ES-I3 (cell line): ENCODE data around the gene ZFHX2.
"Not testable (repeated sequence)": the region's sequence is repeated elsewhere in the genome, so short reads cannot be mapped to it uniquely, and the experiment has no call there.

Experiments used
- H3K36me3 ChIP-seq: 2 replicates; pipeline ENCODE4 v1.6.1; 2013; ENCODE audit warnings: mild to moderate bottlenecking, low read length, control low read depth, moderate library complexity; ENCODE audit not compliant: insufficient read depth
- H3K4me1 ChIP-seq: 2 replicates; pipeline ENCODE4 v1.6.1; 2013; ENCODE audit warnings: mild to moderate bottlenecking, control low read depth, low read length; ENCODE audit not compliant: insufficient read depth
- H3K9ac ChIP-seq: 2 replicates; pipeline ENCODE4 v1.6.1; 2013; ENCODE audit warnings: low read depth, mild to moderate bottlenecking, low read length, moderate library complexity
- H3K9me3 ChIP-seq: 2 replicates; pipeline ENCODE4 v1.6.1; 2013; ENCODE audit warnings: mild to moderate bottlenecking, low read length, moderate library complexity; ENCODE audit not compliant: control insufficient read depth, insufficient read depth

Gene ZFHX2

GRCh38 chr14:23551266-23552028, at the start of gene ZFHX2:
Gene ZFHX2 (minus strand): TSS chr14:23551765. CDS start chr14:23535325, 16,440 bp downstream.
- no peaks in the 10 kb centered on the region for H3K9me3 ChIP-seq
- no peaks in the 10 kb centered on the region for H3K36me3 ChIP-seq
- H3K4me1 ChIP-seq = peaks cover 34% of the 10 kb centered on the region
- peak within 1 kb of the TSS; percentile 86 for H3K9ac ChIP-seq

GRCh38 chr14:23600806-23601205, 49.2 kb upstream of the ZFHX2 start:
- H3K36me3 ChIP-seq = no peaks in the 10 kb centered on the region

GRCh38 chr14:23600322-23600707, 48.8 kb upstream of the ZFHX2 start:
- Histone ChIP-seq H3K9me3 (no peaks in the 10 kb centered on the region; the same call in 1 of the 2 replicates), H3K4me1 (no peaks in the 10 kb centered on the region), H3K9ac (no peak overlapping the region), H3K36me3 (no peaks in the 10 kb centered on the region)

More at GRCh38 chr14:23600806-23601205, 49.2 kb upstream of the ZFHX2 start:
- Histone ChIP-seq H3K9ac (no peak overlapping the region), H3K4me1 (no peaks in the 10 kb centered on the region), H3K9me3 (no peaks in the 10 kb centered on the region; the same call in 1 of the 2 replicates)

- H3K9me3 ChIP-seq, H3K9ac ChIP-seq, H3K36me3 ChIP-seq, H3K4me1 ChIP-seq: not testable (repeated sequence)
Measured at GRCh38 chr14:23594191-23594590, 42.6 kb upstream of the ZFHX2 start.

GRCh38 chr14:23590198-23590597, 38.6 kb upstream of the ZFHX2 start:
- Histone ChIP-seq H3K9ac (no peak overlapping the region), H3K4me1 (peaks cover 6% of the 10 kb centered on the region; the same call in 1 of the 2 replicates), H3K36me3 (no peaks in the 10 kb centered on the region), H3K9me3 (no peaks in the 10 kb centered on the region)

GRCh38 chr14:23589606-23590005, 38.0 kb upstream of the ZFHX2 start:
- H3K36me3 ChIP-seq = no peaks in the 10 kb centered on the region
- peaks cover 6% of the 10 kb centered on the region; the same call in 1 of the 2 replicates for H3K4me1 ChIP-seq
- no peaks in the 10 kb centered on the region for H3K9me3 ChIP-seq
- H3K9ac ChIP-seq = no peak overlapping the region

GRCh38 chr14:23588884-23589598, 37.5 kb upstream of the ZFHX2 start:
- Histone ChIP-seq H3K36me3 (no peaks in the 10 kb centered on the region), H3K4me1 (peaks cover 6% of the 10 kb centered on the region; the same call in 1 of the 2 replicates), H3K9me3 (no peaks in the 10 kb centered on the region), H3K9ac (no peak overlapping the region)

- not testable (repeated sequence) for H3K9ac ChIP-seq, H3K36me3 ChIP-seq, H3K9me3 ChIP-seq, H3K4me1 ChIP-seq
Measured at GRCh38 chr14:23584527-23585203, 33.1 kb upstream of the ZFHX2 start.

GRCh38 chr14:23583761-23584526, 32.4 kb upstream of the ZFHX2 start:
- not testable (repeated sequence) for H3K9ac ChIP-seq

GRCh38 chr14:23582906-23583760, 31.6 kb upstream of the ZFHX2 start:
- Histone ChIP-seq H3K9ac (no peak overlapping the region), H3K9me3 (no peaks in the 10 kb centered on the region), H3K4me1 (peaks cover 8% of the 10 kb centered on the region; the same call in 1 of the 2 replicates), H3K36me3 (no peaks in the 10 kb centered on the region)

More at GRCh38 chr14:23583761-23584526, 32.4 kb upstream of the ZFHX2 start:
- not testable (repeated sequence) for H3K9me3 ChIP-seq, H3K36me3 ChIP-seq, H3K4me1 ChIP-seq

GRCh38 chr14:23580948-23581281, 29.4 kb upstream of the ZFHX2 start:
- Histone ChIP-seq H3K9me3 (no peaks in the 10 kb centered on the region), H3K9ac (no peak overlapping the region), H3K36me3 (no peaks in the 10 kb centered on the region), H3K4me1 (peaks cover 8% of the 10 kb centered on the region; the same call in 1 of the 2 replicates)

GRCh38 chr14:23580152-23580926, 28.8 kb upstream of the ZFHX2 start:
- H3K9me3 ChIP-seq = no peaks in the 10 kb centered on the region
- H3K9ac ChIP-seq = no peak overlapping the region
- H3K36me3 ChIP-seq = no peaks in the 10 kb centered on the region
- H3K4me1 ChIP-seq = peaks cover 8% of the 10 kb centered on the region; the same call in 1 of the 2 replicates

GRCh38 chr14:23579739-23580138, 28.2 kb upstream of the ZFHX2 start:
- H3K9ac ChIP-seq = no peak overlapping the region

More at GRCh38 chr14:23579739-23580138, 28.2 kb upstream of the ZFHX2 start:
- H3K36me3 ChIP-seq = no peaks in the 10 kb centered on the region; the same call in 1 of the 2 replicates
- H3K4me1 ChIP-seq = peaks cover 8% of the 10 kb centered on the region; the same call in 1 of the 2 replicates
- no peaks in the 10 kb centered on the region for H3K9me3 ChIP-seq
